Body of pancreas (tissue), 4 donors: ENCODE data around the gene IER5. TPM values are rescaled to one million over a fixed set of nuclear protein-coding genes. Genes with fewer than 3 reads are reported as not detected.

Experiments
- ATAC-seq: fragments of 150-250 bp; one replicate; pipeline ENCODE4 v1.9.1; 2016
- DNase-seq, 4 donors: peaks; one replicate each; pipeline ENCODE4 v3.0.0-alpha.2; 2019
- H3K27ac ChIP-seq, 4 donors: fragments of 200-600 bp; sonication (generic); 1 replicate in 3 of 4; 2 replicates in 1 of 4; pipeline versions ENCODE4 v1.5.1 to v1.6.1; 2016 to 2019; ENCODE audit warnings: mild to moderate bottlenecking in 1 of 4, mixed read lengths in 1 of 4, moderate library complexity in 1 of 4
- H3K27me3 ChIP-seq, 2 donors: fragments of 200-600 bp; sonication (generic); one replicate each; pipeline ENCODE4 v1.6.0; 2016; ENCODE audit warnings: mild to moderate bottlenecking in 1 of 2
- H3K36me3 ChIP-seq, 2 donors: fragments of 200-600 bp; sonication (generic); replicated peaks in 1 of 2; 2 replicates each; pipeline ENCODE4 v1.5.1; 2016; ENCODE audit warnings: low read depth in 2 of 2; ENCODE audit not compliant: insufficient read depth in 1 of 2
- H3K4me1 ChIP-seq: fragments of 200-600 bp; sonication (generic); one replicate; pipeline ENCODE4 v1.6.0; 2016
- H3K4me3 ChIP-seq, 2 donors: fragments of 200-600 bp; sonication (generic); 1 replicate in 1 of 2; 2 replicates in 1 of 2; pipeline ENCODE4 v1.5.1; 2016 to 2019
- H3K9me3 ChIP-seq, 3 donors: fragments of 200-600 bp; sonication (generic); 1 replicate in 2 of 3; 2 replicates in 1 of 3; pipeline ENCODE4 v1.5.1; 2016
- CTCF ChIP-seq, 7 experiments: fragments of 450-650 bp in 4 of 7; fragments of 200-600 bp in 3 of 7; sonication (generic) in 3 of 7; IDR thresholded peaks; one replicate each; pipeline ENCODE4 v1.5.1; 2016 to 2019; ENCODE audit warnings: antibody characterized with exemption in 7 of 7
- POLR2A ChIP-seq, 3 donors: fragments of 450-650 bp; IDR thresholded peaks; one replicate each; pipeline ENCODE4 v1.6.1; 2016; ENCODE audit warnings: antibody characterized with exemption in 3 of 3, mild to moderate bottlenecking in 2 of 3
- WGBS, 2 donors: methylation state at CpG; one replicate each; pipeline ENCODE4 v1.1.5; 2017; 5-methylcytosine and 5-hydroxymethylcytosine counted together
- intact Hi-C: fragments of 100-400 bp; cut with DNase I; formaldehyde crosslinking; loops from one replicate; pipeline ENCODE4 v1.15.1; 2023
- total RNA-seq, 2 donors: library from RNA; depleted of rRNA; stranded (reverse); fragments of >200 nt; gene quantifications; one replicate each; pipeline ENCODE4 v1.1.0, GENCODE V29; 2016

Gene IER5
- total RNA-seq, 2 donors from 2014 or later: 6.6 to 6.7 TPM

- TF ChIP-seq POLR2A (IDR thresholded peaks at IDR 0.05) (no peak), CTCF (IDR thresholded peaks at IDR 0.05) (no peak)
- Histone ChIP-seq H3K4me3 (no peak overlapping the region), H3K27me3 (no peaks in the 10 kb centered on the region), H3K27ac (no peak overlapping the region), H3K36me3 (no peaks in the 10 kb centered on the region), H3K9me3 (no peaks in the 10 kb centered on the region), H3K4me1 (no peaks in the 10 kb centered on the region)
- 47% methylated on average over 6 of the region's 6 CpGs for WGBS, 2 donors
- intact Hi-C loops: no loop called here
- ATAC-seq: no peak
- no peak for DNase-seq
Observed at GRCh38 chr1:181064011-181064623, 24.4 kb upstream of the IER5 start.

GRCh38 chr1:181064702-181065101 is 23.8 kb upstream of the IER5 start:
- no peaks in the 10 kb centered on the region for H3K27me3 ChIP-seq
- no peak for DNase-seq
- 40 to 42% methylated on average over 1 of the region's 1 CpG for WGBS, 2 donors
- intact Hi-C loops: no loop called here
- H3K27ac ChIP-seq: no peak overlapping the region
- TF ChIP-seq POLR2A (IDR thresholded peaks at IDR 0.05): no peak
- no peak for TF ChIP-seq CTCF (IDR thresholded peaks at IDR 0.05)
- ATAC-seq: no peak
- H3K4me3 ChIP-seq: no peak overlapping the region
- H3K36me3 ChIP-seq: no peaks in the 10 kb centered on the region
- H3K4me1 ChIP-seq: no peaks in the 10 kb centered on the region
- H3K9me3 ChIP-seq: no peaks in the 10 kb centered on the region

GRCh38 chr1:181073638-181074037 is 14.9 kb upstream of the IER5 start:
- no peaks in the 10 kb centered on the region for H3K36me3 ChIP-seq
- DNase-seq: no peak
- no peaks in the 10 kb centered on the region for H3K27me3 ChIP-seq
- no peaks in the 10 kb centered on the region for H3K4me1 ChIP-seq
- intact Hi-C loops: no loop called here
- ATAC-seq: no peak
- 62 to 73% methylated on average over 9 to 10 of the region's 10 CpGs for WGBS, 2 donors
- H3K4me3 ChIP-seq: no peak overlapping the region
- H3K9me3 ChIP-seq: no peaks in the 10 kb centered on the region
- TF ChIP-seq POLR2A (IDR thresholded peaks at IDR 0.05) (no peak), CTCF (IDR thresholded peaks at IDR 0.05) (no peak)
- H3K27ac ChIP-seq: no peak overlapping the region

- no peaks in the 10 kb centered on the region for H3K9me3 ChIP-seq
- no peak overlapping the region for H3K4me3 ChIP-seq
- no peak for TF ChIP-seq POLR2A (IDR thresholded peaks at IDR 0.05)
- TF ChIP-seq CTCF (IDR thresholded peaks at IDR 0.05): no peak
- intact Hi-C loops: no loop called here
- H3K36me3 ChIP-seq: no peaks in the 10 kb centered on the region
- 54 to 56% methylated on average over 5 of the region's 5 CpGs for WGBS, 2 donors
- H3K27ac ChIP-seq: no peak overlapping the region
- H3K27me3 ChIP-seq: no peaks in the 10 kb centered on the region
- no peak for DNase-seq
- no peaks in the 10 kb centered on the region for H3K4me1 ChIP-seq
- ATAC-seq: no peak
Observed at GRCh38 chr1:181075766-181076350, 12.6 kb upstream of the IER5 start.

DNA sequence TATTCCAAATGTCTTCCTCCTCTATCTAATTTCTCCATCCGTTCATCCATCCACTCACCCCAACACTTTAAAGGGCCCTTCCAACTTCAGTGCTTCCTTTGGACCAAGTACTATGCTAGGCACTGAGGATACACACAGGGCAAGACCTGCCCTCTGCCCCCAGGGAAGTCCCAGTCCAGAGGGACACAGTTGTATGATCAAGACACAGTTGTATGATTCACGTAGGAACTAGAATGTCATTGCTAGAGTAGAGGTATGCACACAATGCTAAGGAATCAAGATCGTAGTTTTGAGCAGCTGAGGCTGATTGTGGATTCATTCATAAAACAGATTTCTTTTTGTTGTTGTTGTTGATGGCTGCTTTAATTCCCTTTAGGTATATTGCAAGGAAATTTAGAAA is 11.6 kb upstream of the IER5 start:
- Histone ChIP-seq H3K27ac (no peak overlapping the region), H3K4me1 (no peaks in the 10 kb centered on the region), H3K9me3 (no peaks in the 10 kb centered on the region), H3K27me3 (no peaks in the 10 kb centered on the region), H3K36me3 (no peaks in the 10 kb centered on the region), H3K4me3 (no peak overlapping the region)
- WGBS, 2 donors: 62 to 63% methylated on average over 3 of the region's 3 CpGs
- TF ChIP-seq POLR2A (IDR thresholded peaks at IDR 0.05) (no peak), CTCF (IDR thresholded peaks at IDR 0.05) (no peak)
- no peak for DNase-seq
- intact Hi-C loops: no loop called here
- no peak for ATAC-seq
